ENCODE measurements around the gene PROK1. TPM values are rescaled to one million over a fixed set of nuclear protein-coding genes. Genes with fewer than 3 reads are reported as not detected.

Gene PROK1
- polyA plus RNA-seq, 1 of the 3 experiments (the other 2 are of a cell fraction), result not detected

DNA sequence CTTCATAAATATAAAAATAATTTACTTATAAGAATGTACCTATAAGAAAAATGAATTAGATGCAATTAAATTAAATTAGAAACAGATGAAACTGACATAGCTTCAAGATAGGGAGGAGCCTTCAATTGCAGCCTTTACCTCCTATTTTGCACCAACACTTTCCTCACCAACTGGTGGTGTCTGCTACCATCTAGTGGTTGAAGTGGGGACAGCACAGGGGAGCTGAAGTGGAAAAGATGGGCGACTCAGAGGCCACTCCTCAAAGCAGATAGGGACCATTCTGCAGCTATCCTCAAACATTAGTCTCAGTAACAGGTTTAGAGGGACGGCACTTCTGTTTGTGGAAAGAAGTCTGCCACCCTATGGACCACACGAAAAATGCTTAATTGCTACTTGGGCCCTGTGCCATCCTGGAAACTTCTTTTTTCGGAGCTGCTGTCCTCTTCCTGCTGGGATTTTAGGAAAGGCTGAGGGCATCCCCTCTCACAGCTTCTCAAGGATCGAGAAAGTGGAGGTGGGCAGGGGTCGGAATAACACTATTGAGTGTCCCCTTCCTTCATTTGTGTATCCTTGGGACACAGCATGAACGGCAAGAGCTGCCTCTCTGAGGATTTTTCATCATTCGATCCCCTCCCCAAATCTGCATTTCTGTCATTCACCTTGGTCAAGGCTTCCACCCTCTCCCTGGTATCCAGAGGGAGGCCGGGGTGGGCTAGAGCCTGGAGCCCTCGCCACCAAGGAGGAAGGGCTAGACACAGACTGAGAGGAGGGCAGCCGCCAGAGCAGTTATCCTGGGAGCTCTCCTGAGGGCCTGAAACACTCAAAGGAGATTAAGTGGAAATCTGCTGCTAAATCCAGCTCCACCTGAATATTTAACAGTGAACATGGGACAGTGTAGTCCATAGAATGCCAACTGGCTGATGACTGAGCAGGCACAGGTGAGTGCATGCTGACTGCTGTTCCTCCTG is 9.6 kb downstream of the PROK1 start:
- Histone ChIP-seq H3K9me3 (no peaks in the 10 kb centered on the region), H3K4me1 (ENCODE audit: control insufficient read depth in 1 of 2, insufficient read depth in 2 of 2, low read depth in 1 of 2, low read length in 1 of 2) (0 out of 4 replicates have a peak, but pooled peaks cover 0 to 6% of the 10 kb centered on the region in 2 experiments), H4K20me1 (ENCODE audit: insufficient read depth) (no peaks in the 10 kb centered on the region), H3K4me2 (no peak overlapping the region), H3K27ac (ENCODE audit: low read depth in 2 of 2, low read length in 1 of 2) (no peak overlapping the region), H3K9me2 (no peaks in the 10 kb centered on the region), H3F3A (replicated peaks; ENCODE audit: insufficient read depth) (no peaks in the 10 kb centered on the region), H3K27me3 (ENCODE audit: insufficient read depth) (no peaks in the 10 kb centered on the region), H2AFZ (ENCODE audit: low read depth) (no peak overlapping the region), H3K4me3 (ENCODE audit: low read depth in 2 of 2, low read length in 1 of 2) (peak overlapping the region in 1 of 2 experiments; percentile 26; a peak in 1 of 4 replicates), H3K79me2 (ENCODE audit: insufficient read depth) (no peaks in the 10 kb centered on the region), H3K9ac (no peak overlapping the region), H3K36me3 (replicated peaks in 1 of 2; ENCODE audit: control insufficient read depth in 1 of 2, insufficient read depth in 2 of 2, low read length in 1 of 2) (no peaks in the 10 kb centered on the region)
- ChIA-PET CTCF (interaction anchor here (0.5 to 12.6 kb wide), 100 partner anchors 8 to 912 kb away, joined by 3 to 250 read pairs (median 4); partner anchors contain the start of genes AHCYL1, GNAI3, KCNA2 and KCNC4), POLR2A (interaction anchor here (0.6 to 1.2 kb wide), 3 partner anchors 26 to 52 kb away, joined by 3 to 4 read pairs (median 3); no protein-coding TSS in a partner anchor)
- TF ChIP-seq YY1 (IDR thresholded peaks at IDR 0.05; ENCODE audit: low read depth), result no peak
- peak; percentile 37 for TF ChIP-seq CHD2 (IDR thresholded peaks at IDR 0.05; ENCODE audit: low read length, partially characterized antibody)
- peak; percentile 99 for TF ChIP-seq RAD21 (IDR thresholded peaks at IDR 0.05; ENCODE audit: low read length)
- TF ChIP-seq SMC3 (IDR thresholded peaks at IDR 0.05; ENCODE audit: low read depth, low read length), result peak; percentile 94
- peak; percentile 38; the same call in 1 of the 2 replicates for TF ChIP-seq RCOR1 (IDR thresholded peaks at IDR 0.05; ENCODE audit: low read length)
- TF ChIP-seq, protein P1, sequence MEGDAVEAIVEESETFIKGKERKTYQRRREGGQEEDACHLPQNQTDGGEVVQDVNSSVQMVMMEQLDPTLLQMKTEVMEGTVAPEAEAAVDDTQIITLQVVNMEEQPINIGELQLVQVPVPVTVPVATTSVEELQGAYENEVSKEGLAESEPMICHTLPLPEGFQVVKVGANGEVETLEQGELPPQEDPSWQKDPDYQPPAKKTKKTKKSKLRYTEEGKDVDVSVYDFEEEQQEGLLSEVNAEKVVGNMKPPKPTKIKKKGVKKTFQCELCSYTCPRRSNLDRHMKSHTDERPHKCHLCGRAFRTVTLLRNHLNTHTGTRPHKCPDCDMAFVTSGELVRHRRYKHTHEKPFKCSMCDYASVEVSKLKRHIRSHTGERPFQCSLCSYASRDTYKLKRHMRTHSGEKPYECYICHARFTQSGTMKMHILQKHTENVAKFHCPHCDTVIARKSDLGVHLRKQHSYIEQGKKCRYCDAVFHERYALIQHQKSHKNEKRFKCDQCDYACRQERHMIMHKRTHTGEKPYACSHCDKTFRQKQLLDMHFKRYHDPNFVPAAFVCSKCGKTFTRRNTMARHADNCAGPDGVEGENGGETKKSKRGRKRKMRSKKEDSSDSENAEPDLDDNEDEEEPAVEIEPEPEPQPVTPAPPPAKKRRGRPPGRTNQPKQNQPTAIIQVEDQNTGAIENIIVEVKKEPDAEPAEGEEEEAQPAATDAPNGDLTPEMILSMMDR (IDR thresholded peaks at IDR 0.05), result peak; percentile 94
- no peak for TF ChIP-seq TCF12 (IDR thresholded peaks at IDR 0.05)
- DNase-seq, result peak; percentile 83
- WGBS (ENCODE audit: low lambda C conversion rate), result 29% methylated on average over 11 of the region's 11 CpGs

DNA sequence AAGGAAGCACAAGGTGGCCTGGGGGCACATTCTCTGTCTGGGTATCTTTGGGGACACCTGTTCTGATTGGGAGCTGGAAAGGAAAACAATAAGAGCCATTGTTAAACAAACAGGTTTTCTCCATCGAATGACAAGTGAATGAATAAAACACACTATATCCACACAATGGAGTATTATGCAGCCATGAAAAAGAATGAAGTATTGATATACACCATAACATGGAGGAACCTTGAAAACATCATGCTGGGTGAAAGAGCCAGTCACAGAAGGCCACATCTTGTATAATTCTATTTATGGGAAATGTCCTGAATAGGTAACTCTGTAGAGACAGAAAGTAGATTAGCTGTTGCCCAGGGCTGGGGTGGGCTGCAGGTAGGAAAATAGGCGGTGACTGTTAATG is 11.1 kb downstream of the PROK1 start:
- POLR2A ChIA-PET, result no interaction called here
- WGBS (ENCODE audit: low lambda C conversion rate), result 19% methylated on average over 2 of the region's 2 CpGs
- CTCF ChIA-PET, result interaction anchor here (1.1 to 12.6 kb wide), 9 partner anchors 12 to 265 kb away, joined by 3 to 250 read pairs (median 33); partner anchors contain the start of genes KCNC4, LAMTOR5 and PROK1

More for the DNA sequence above, 11.1 kb downstream of the PROK1 start:
- H3K36me3 ChIP-seq (replicated peaks in 1 of 2; ENCODE audit: control insufficient read depth in 1 of 2, insufficient read depth in 2 of 2, low read length in 1 of 2), result no peaks in the 10 kb centered on the region
- H3F3A ChIP-seq (replicated peaks; ENCODE audit: insufficient read depth), result no peaks in the 10 kb centered on the region
- H3K4me1 ChIP-seq (ENCODE audit: control insufficient read depth in 1 of 2, insufficient read depth in 2 of 2, low read depth in 1 of 2, low read length in 1 of 2), result peaks cover 2 to 6% of the 10 kb centered on the region in 2 experiments; a peak in 1 of 4 replicates
- no peak for TF ChIP-seq EP300 (IDR thresholded peaks at IDR 0.05; ENCODE audit: borderline replicate concordance in 1 of 2, low read depth in 1 of 2, low read length in 1 of 2)
- no peaks in the 10 kb centered on the region for H3K9me2 ChIP-seq
- H3K27ac ChIP-seq (ENCODE audit: low read depth in 2 of 2, low read length in 1 of 2), result no peak overlapping the region
- H3K9ac ChIP-seq, result no peak overlapping the region
- H2AFZ ChIP-seq (ENCODE audit: low read depth), result no peak overlapping the region
- H3K27me3 ChIP-seq (ENCODE audit: insufficient read depth), result no peaks in the 10 kb centered on the region
- H3K79me2 ChIP-seq (ENCODE audit: insufficient read depth), result no peaks in the 10 kb centered on the region
- H3K4me2 ChIP-seq, result no peak overlapping the region
- H4K20me1 ChIP-seq (ENCODE audit: insufficient read depth), result no peaks in the 10 kb centered on the region
- no peak for DNase-seq
- H3K9me3 ChIP-seq, result no peaks in the 10 kb centered on the region
- H3K4me3 ChIP-seq (ENCODE audit: low read depth in 2 of 2, low read length in 1 of 2), result no peak overlapping the region
